Sigmoid colon (tissue), 4 donors: ENCODE data around the gene TRIM44.

ENCODE experiments used
- EP300 ChIP-seq, 4 donors: sonication (generic); formaldehyde crosslinking; IDR thresholded peaks; one replicate each; pipeline ENCODE4 v1.6.1; 2017; ENCODE audit warnings: antibody characterized with exemption in 4 of 4
- POLR2AphosphoS5 ChIP-seq, 4 donors: sonication (generic); formaldehyde crosslinking; IDR thresholded peaks; one replicate each; pipeline ENCODE4 v1.6.1; 2017; ENCODE audit warnings: antibody characterized with exemption in 4 of 4
- TF ChIP-seq, protein P1 (sequence below), 4 experiments: fragments of 450-650 bp in 3 of 4; fragments of 200-600 bp in 1 of 4; IDR thresholded peaks; one replicate each; pipeline ENCODE4 v1.5.1; 2016 to 2019; ENCODE audit warnings: antibody characterized with exemption in 4 of 4, mild to moderate bottlenecking in 3 of 4, moderate library complexity in 2 of 4

DNA sequence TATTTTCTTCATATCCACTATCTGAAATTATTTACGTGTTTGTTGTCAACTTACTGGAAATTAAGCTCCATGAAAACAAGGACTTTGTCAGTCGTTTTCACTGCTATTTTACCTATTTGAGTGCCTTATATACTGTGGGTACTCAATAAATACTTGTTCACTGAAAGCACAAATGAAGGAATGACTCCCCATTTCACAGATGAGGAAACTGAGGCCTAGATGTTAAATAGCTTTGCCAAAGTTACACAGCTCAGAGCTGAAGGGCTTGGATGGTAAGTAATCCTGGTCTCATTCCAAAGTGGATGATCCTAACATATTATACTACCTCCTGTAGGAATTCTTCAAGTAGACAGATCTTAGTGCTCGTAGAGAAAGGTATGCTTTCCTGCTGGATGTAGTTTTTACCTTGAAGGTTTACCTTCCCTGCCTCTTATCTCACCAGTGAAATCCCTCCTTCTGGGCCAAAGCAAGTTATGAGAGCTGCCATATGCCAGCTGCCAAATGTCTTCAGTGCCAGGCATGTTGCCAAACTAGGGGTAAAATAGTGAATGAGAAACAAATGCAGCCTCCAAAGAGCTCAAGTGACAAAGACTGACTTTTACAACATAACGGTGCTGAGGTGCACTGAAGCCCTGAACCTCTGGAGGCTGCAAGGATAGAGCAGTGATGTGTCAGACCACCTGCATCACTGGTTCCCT, 129.7 kb downstream of the TRIM44 start:
- TF ChIP-seq, protein P1, sequence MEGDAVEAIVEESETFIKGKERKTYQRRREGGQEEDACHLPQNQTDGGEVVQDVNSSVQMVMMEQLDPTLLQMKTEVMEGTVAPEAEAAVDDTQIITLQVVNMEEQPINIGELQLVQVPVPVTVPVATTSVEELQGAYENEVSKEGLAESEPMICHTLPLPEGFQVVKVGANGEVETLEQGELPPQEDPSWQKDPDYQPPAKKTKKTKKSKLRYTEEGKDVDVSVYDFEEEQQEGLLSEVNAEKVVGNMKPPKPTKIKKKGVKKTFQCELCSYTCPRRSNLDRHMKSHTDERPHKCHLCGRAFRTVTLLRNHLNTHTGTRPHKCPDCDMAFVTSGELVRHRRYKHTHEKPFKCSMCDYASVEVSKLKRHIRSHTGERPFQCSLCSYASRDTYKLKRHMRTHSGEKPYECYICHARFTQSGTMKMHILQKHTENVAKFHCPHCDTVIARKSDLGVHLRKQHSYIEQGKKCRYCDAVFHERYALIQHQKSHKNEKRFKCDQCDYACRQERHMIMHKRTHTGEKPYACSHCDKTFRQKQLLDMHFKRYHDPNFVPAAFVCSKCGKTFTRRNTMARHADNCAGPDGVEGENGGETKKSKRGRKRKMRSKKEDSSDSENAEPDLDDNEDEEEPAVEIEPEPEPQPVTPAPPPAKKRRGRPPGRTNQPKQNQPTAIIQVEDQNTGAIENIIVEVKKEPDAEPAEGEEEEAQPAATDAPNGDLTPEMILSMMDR (IDR thresholded peaks at IDR 0.05) = no peak
- TF ChIP-seq POLR2AphosphoS5 (IDR thresholded peaks at IDR 0.05) (no peak), EP300 (IDR thresholded peaks at IDR 0.05) (no peak)
